AG04450 (cell line): ENCODE data around the gene HIF1AN. TPM values are rescaled to one million over a fixed set of nuclear protein-coding genes. Genes with fewer than 3 reads are reported as not detected.

Experiments
- CTCF ChIA-PET: fragments of 300-600, 350-600 bp; formaldehyde crosslinking; extraction: SDS; loops from one replicate; lab custom pipeline; 2022; ENCODE audit warnings: antibody characterized with exemption, inconsistent platforms; lab: Charles Lee
- POLR2A ChIA-PET: fragments of 350-600 bp; formaldehyde crosslinking; extraction: SDS; loops from one replicate; lab custom pipeline; 2021; ENCODE audit warnings: antibody characterized with exemption, inconsistent platforms; lab: Yijun Ruan, JAX
- DNase-seq: peaks from one replicate; pipeline ENCODE4 v3.0.0-alpha.2; 2011; ENCODE audit warnings: low read depth, low spot score
- H3K27ac ChIP-seq: one replicate; pipeline ENCODE4 v1.5.1; 2012; ENCODE audit warnings: low read depth, low read length, control low read depth
- H3K27me3 ChIP-seq: one replicate; pipeline ENCODE4 v1.6.0; 2012; ENCODE audit warnings: low read length; ENCODE audit not compliant: control insufficient read depth, insufficient read depth
- H3K4me3 ChIP-seq: 2 replicates; pipeline ENCODE4 v1.5.1; 2011; ENCODE audit warnings: mild to moderate bottlenecking, low read depth, low read length, control low read depth
- H3K9me3 ChIP-seq: 2 replicates; pipeline ENCODE4 v1.5.1; 2012; ENCODE audit warnings: low read length; ENCODE audit not compliant: control insufficient read depth, insufficient read depth
- polyA plus RNA-seq: library from polyadenylated mRNA; depleted of rRNA; stranded (reverse); fragments of >200 nt; gene quantifications from 2 replicates; pipeline ENCODE4 v1.2.3, GENCODE V29; 2011
- TF ChIP-seq, protein P1 (sequence below): IDR thresholded peaks from 2 replicates; pipeline ENCODE4 v1.5.1; 2011; ENCODE audit warnings: low read depth, low read length, control low read depth, inconsistent platforms

HIF1AN gene
- polyA plus RNA-seq, 1 experiment, result 31.0 TPM

DNA sequence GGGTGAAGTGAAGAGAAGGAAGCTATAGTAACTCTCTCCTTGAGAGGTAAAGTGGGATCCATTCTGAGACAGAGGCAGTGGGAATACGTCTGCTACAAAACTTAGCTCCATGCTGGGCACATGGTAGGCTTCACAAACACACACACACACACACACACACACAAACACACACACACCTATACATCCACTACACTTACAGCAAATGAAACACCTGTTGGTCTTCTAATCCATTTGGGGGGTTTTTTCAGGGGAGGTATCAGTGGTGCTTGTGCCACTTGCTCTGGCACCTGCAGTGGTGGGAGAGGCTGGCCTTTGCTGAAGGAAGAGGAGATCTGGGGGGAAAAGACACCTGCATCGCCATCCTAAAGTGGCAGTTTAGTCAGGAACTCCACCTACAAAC is 30.6 kb upstream of the HIF1AN start:
- TF ChIP-seq, protein P1, sequence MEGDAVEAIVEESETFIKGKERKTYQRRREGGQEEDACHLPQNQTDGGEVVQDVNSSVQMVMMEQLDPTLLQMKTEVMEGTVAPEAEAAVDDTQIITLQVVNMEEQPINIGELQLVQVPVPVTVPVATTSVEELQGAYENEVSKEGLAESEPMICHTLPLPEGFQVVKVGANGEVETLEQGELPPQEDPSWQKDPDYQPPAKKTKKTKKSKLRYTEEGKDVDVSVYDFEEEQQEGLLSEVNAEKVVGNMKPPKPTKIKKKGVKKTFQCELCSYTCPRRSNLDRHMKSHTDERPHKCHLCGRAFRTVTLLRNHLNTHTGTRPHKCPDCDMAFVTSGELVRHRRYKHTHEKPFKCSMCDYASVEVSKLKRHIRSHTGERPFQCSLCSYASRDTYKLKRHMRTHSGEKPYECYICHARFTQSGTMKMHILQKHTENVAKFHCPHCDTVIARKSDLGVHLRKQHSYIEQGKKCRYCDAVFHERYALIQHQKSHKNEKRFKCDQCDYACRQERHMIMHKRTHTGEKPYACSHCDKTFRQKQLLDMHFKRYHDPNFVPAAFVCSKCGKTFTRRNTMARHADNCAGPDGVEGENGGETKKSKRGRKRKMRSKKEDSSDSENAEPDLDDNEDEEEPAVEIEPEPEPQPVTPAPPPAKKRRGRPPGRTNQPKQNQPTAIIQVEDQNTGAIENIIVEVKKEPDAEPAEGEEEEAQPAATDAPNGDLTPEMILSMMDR, result no peak
- Histone ChIP-seq H3K27me3 (no peaks in the 10 kb centered on the region), H3K9me3 (no peaks in the 10 kb centered on the region), H3K4me3 (no peak overlapping the region), H3K27ac (no peak overlapping the region)
- ChIA-PET POLR2A (no interaction called here), CTCF (interaction anchor here (1.7 to 3.1 kb wide), 4 partner anchors 12 to 71 kb away, joined by 4 to 20 read pairs (median 8); partner anchors contain the start of gene SEC31B)
- DNase-seq, result no peak

DNA sequence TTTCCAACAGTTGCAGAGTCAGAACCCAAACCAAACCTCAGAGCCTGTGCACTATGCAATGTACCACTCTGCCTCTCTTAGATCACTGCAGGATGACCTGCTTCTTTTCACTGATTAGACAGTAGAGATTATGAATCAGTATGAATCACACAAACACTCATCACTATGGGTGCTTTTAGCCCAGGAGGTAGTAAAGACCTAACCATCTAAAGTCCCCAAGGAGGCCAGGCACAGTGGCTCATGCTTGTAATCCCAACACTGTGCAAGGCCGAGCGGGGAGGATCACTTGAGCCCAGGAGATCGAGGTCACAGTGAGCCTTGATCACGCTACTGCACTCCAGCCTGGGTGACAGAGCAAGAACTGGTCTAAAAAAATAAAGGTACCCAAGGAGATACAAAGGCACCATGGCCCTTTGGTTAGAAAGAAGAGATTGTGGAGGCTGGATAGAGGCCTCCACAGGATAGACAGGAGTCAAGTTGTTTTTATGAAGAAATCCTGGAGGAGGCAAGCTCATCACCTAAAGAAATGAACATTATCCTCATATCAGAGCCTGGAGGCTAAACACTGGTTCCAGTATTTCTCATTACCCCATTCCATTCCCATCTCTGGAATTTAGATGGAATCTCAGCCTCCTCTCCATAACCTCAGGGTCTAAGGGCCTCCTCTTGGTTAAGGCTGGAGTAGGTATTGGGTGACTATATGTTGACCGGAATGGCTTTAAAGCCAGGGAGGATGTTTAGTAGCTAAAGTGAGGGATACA is 29.0 kb upstream of the HIF1AN start:
- no peaks in the 10 kb centered on the region for H3K9me3 ChIP-seq
- no peaks in the 10 kb centered on the region for H3K27me3 ChIP-seq
- ChIA-PET POLR2A (no interaction called here), CTCF (interaction anchor here (1.1 to 6.4 kb wide), 7 partner anchors 12 to 372 kb away, joined by 4 to 93 read pairs (median 30); partner anchors contain the start of gene SEC31B)
- no peak for DNase-seq
- TF ChIP-seq, protein P1, result no peak
- H3K4me3 ChIP-seq, result no peak overlapping the region
- no peak overlapping the region for H3K27ac ChIP-seq

- Histone ChIP-seq H3K4me3 (no peak overlapping the region), H3K27me3 (no peaks in the 10 kb centered on the region), H3K9me3 (no peaks in the 10 kb centered on the region), H3K27ac (no peak overlapping the region)
- TF ChIP-seq, protein P1, result no peak
- DNase-seq, result no peak
- ChIA-PET POLR2A (no interaction called here), CTCF (interaction anchor here (1.1 to 6.4 kb wide), 6 partner anchors 11 to 371 kb away, joined by 4 to 93 read pairs (median 30); partner anchors contain the start of gene SEC31B)
Measured at GRCh38 chr10:100507357-100507732, 28.4 kb upstream of the HIF1AN start.

DNA sequence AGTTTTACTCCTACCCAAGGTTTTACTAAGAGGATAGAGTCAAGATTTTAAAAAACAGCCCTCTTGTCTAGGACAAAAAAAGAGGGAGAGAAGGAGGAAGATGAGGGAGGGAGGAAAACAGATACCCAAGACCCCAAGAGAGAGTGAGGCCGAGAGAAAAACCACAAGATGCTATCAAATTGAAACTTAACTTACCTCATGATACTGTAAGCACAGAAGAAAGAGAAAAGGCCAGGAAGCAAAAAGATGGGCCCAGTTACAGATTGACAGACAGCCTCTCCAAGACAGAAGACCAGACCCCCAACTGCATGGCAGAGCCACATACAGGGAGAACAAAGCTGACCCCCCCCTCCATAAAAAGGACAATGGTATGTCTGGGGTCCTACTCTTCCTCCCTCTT is 27.5 kb upstream of the HIF1AN start:
- no peaks in the 10 kb centered on the region for H3K27me3 ChIP-seq
- H3K9me3 ChIP-seq, result no peaks in the 10 kb centered on the region
- H3K4me3 ChIP-seq, result no peak overlapping the region
- TF ChIP-seq, protein P1, result no peak
- DNase-seq, result no peak
- POLR2A ChIA-PET, result interaction anchor here (0.6 kb wide), 1 partner anchor 89 kb away, joined by 3 read pairs; no protein-coding TSS in a partner anchor
- CTCF ChIA-PET, result interaction anchor here (0.9 to 6.4 kb wide), 17 partner anchors 8 to 371 kb away, joined by 3 to 93 read pairs (median 6); partner anchors contain the start of gene SEC31B
- H3K27ac ChIP-seq, result no peak overlapping the region

- no peak overlapping the region for H3K27ac ChIP-seq
- H3K9me3 ChIP-seq, result no peaks in the 10 kb centered on the region
- no peak overlapping the region for H3K4me3 ChIP-seq
- CTCF ChIA-PET, result interaction anchor here (0.6 to 6.4 kb wide), 24 partner anchors 8 to 663 kb away, joined by 3 to 93 read pairs (median 6); partner anchors contain the start of genes SCD and SEC31B
- TF ChIP-seq, protein P1, result peak; percentile 78
- no peaks in the 10 kb centered on the region for H3K27me3 ChIP-seq
- peak; percentile 24 for DNase-seq
- POLR2A ChIA-PET, result interaction anchor here (0.5 to 0.6 kb wide), 2 partner anchors 89 to 777 kb away, joined by 3 to 4 read pairs; partner anchors contain the start of genes COX15 and CUTC
Measured at GRCh38 chr10:100508691-100509150, 27.0 kb upstream of the HIF1AN start.
